Right atrium auricular region (tissue), 2 donors: Measurements from ENCODE around the gene MSMP. TPM values are rescaled to one million over a fixed set of nuclear protein-coding genes. Genes with fewer than 3 reads are reported as not detected.

Experiments
- DNase-seq: peaks from one replicate; pipeline ENCODE4 v3.0.0-alpha.2; 2019; ENCODE audit warnings: low spot score
- H3K27ac ChIP-seq, 2 donors: fragments of 200-600 bp; sonication (generic); 1 replicate in 1 of 2; 2 replicates in 1 of 2; pipeline ENCODE4 v1.5.1; 2016 to 2019
- H3K27me3 ChIP-seq, 2 donors: fragments of 200-600 bp; sonication (generic); one replicate each; pipeline versions ENCODE4 v1.5.1 to v1.6.0; 2017 to 2019
- H3K36me3 ChIP-seq: fragments of 200-600 bp; sonication (generic); one replicate; pipeline ENCODE4 v1.5.1; 2016
- H3K4me1 ChIP-seq, 2 donors: fragments of 200-600 bp; sonication (generic); one replicate each; pipeline versions ENCODE4 v1.5.1 to v1.6.0; 2017 to 2019
- H3K4me3 ChIP-seq, 2 donors: fragments of 200-600 bp; sonication (generic); 1 replicate in 1 of 2; 2 replicates in 1 of 2; pipeline ENCODE4 v1.5.1; 2017 to 2019; ENCODE audit warnings: mild to moderate bottlenecking in 1 of 2, moderate library complexity in 1 of 2
- H3K9me3 ChIP-seq, 2 donors: fragments of 200-600 bp; sonication (generic); one replicate each; pipeline ENCODE4 v1.5.1; 2019
- CTCF ChIP-seq, 2 donors: fragments of 200-600 bp; sonication (generic); IDR thresholded peaks; one replicate each; pipeline ENCODE4 v1.5.1; 2019; ENCODE audit warnings: antibody characterized with exemption in 2 of 2
- total RNA-seq, 2 donors: library from RNA; depleted of rRNA; stranded (reverse); fragments of >200 nt; gene quantifications; one replicate each; pipeline ENCODE4 v1.1.0, GENCODE V29; 2016

Gene MSMP
- total RNA-seq, 2 donors from 2014 or later, result not detected

GRCh38 chr9:35769763-35770162 lies 15.7 kb upstream of the MSMP start:
- H3K27ac ChIP-seq, result no peak overlapping the region
- H3K4me3 ChIP-seq, result no peak overlapping the region
- H3K27me3 ChIP-seq, result no peaks in the 10 kb centered on the region
- peaks cover 0 to 22% of the 10 kb centered on the region in 2 donors for H3K4me1 ChIP-seq
- DNase-seq, result no peak
- TF ChIP-seq CTCF (IDR thresholded peaks at IDR 0.05), result no peak
- no peaks in the 10 kb centered on the region for H3K9me3 ChIP-seq
- H3K36me3 ChIP-seq, result no peaks in the 10 kb centered on the region

GRCh38 chr9:35767458-35767857 lies 13.4 kb upstream of the MSMP start:
- Histone ChIP-seq H3K36me3 (no peaks in the 10 kb centered on the region), H3K9me3 (no peaks in the 10 kb centered on the region), H3K27ac (no peak overlapping the region), H3K27me3 (no peaks in the 10 kb centered on the region), H3K4me1 (peaks cover 0 to 22% of the 10 kb centered on the region in 2 donors), H3K4me3 (no peak overlapping the region)
- DNase-seq, result no peak
- TF ChIP-seq CTCF (IDR thresholded peaks at IDR 0.05), result no peak

GRCh38 chr9:35766997-35767396 lies 12.9 kb upstream of the MSMP start:
- H3K4me3 ChIP-seq, result no peak overlapping the region
- TF ChIP-seq CTCF (IDR thresholded peaks at IDR 0.05), result no peak
- no peaks in the 10 kb centered on the region for H3K9me3 ChIP-seq
- H3K4me1 ChIP-seq, result peaks cover 0 to 18% of the 10 kb centered on the region in 2 donors
- no peaks in the 10 kb centered on the region for H3K36me3 ChIP-seq
- H3K27me3 ChIP-seq, result no peaks in the 10 kb centered on the region
- DNase-seq, result no peak
- no peak overlapping the region for H3K27ac ChIP-seq

GRCh38 chr9:35763803-35764202 lies 9.7 kb upstream of the MSMP start:
- H3K4me1 ChIP-seq, result peaks cover 0 to 16% of the 10 kb centered on the region in 2 donors
- DNase-seq, result no peak
- H3K27ac ChIP-seq, result no peak overlapping the region
- H3K9me3 ChIP-seq, result no peaks in the 10 kb centered on the region
- no peak for TF ChIP-seq CTCF (IDR thresholded peaks at IDR 0.05)
- H3K36me3 ChIP-seq, result no peaks in the 10 kb centered on the region
- no peak overlapping the region for H3K4me3 ChIP-seq
- no peaks in the 10 kb centered on the region for H3K27me3 ChIP-seq

- no peak for DNase-seq
- TF ChIP-seq CTCF (IDR thresholded peaks at IDR 0.05), result no peak
- no peak overlapping the region for H3K27ac ChIP-seq
Measured at GRCh38 chr9:35763181-35763580, 9.1 kb upstream of the MSMP start.

GRCh38 chr9:35760651-35761050 lies 6.6 kb upstream of the MSMP start:
- Histone ChIP-seq H3K27ac (no peak overlapping the region), H3K27me3 (no peaks in the 10 kb centered on the region), H3K36me3 (no peaks in the 10 kb centered on the region), H3K4me3 (no peak overlapping the region), H3K4me1 (peaks cover 0 to 44% of the 10 kb centered on the region in 2 donors), H3K9me3 (no peaks in the 10 kb centered on the region)
- TF ChIP-seq CTCF (IDR thresholded peaks at IDR 0.05), result no peak
- no peak for DNase-seq

More at GRCh38 chr9:35763181-35763580, 9.1 kb upstream of the MSMP start:
- Histone ChIP-seq H3K27me3 (no peaks in the 10 kb centered on the region), H3K9me3 (no peaks in the 10 kb centered on the region), H3K4me1 (peaks cover 0 to 21% of the 10 kb centered on the region in 2 donors), H3K36me3 (no peaks in the 10 kb centered on the region), H3K4me3 (no peak overlapping the region)
